Loucy (cell line): Measurements from ENCODE around the gene MRPL12.

ENCODE experiments used
- EZH2phosphoT487 ChIP-seq: fragments of 200-600 bp; IDR thresholded peaks from 2 replicates; pipeline ENCODE4 v1.6.1; 2018; ENCODE audit warnings: antibody characterized with exemption, mild to moderate bottlenecking, moderate library complexity, borderline replicate concordance
- TF ChIP-seq, protein P1 (sequence below): fragments of 200-600 bp; sonication (generic); conservative IDR thresholded peaks from 2 replicates; pipeline ENCODE4 v1.5.1; 2014; ENCODE audit warnings: mild to moderate bottlenecking, antibody characterized with exemption, low read length

- TF ChIP-seq, protein P1, sequence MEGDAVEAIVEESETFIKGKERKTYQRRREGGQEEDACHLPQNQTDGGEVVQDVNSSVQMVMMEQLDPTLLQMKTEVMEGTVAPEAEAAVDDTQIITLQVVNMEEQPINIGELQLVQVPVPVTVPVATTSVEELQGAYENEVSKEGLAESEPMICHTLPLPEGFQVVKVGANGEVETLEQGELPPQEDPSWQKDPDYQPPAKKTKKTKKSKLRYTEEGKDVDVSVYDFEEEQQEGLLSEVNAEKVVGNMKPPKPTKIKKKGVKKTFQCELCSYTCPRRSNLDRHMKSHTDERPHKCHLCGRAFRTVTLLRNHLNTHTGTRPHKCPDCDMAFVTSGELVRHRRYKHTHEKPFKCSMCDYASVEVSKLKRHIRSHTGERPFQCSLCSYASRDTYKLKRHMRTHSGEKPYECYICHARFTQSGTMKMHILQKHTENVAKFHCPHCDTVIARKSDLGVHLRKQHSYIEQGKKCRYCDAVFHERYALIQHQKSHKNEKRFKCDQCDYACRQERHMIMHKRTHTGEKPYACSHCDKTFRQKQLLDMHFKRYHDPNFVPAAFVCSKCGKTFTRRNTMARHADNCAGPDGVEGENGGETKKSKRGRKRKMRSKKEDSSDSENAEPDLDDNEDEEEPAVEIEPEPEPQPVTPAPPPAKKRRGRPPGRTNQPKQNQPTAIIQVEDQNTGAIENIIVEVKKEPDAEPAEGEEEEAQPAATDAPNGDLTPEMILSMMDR = 0 out of 2 replicates have a peak, but pooled peaks have one; percentile 9
- no peak for TF ChIP-seq EZH2phosphoT487
Measured at GRCh38 chr17:81712468-81713003, 9.4 kb downstream of the MRPL12 start.
